RWPE1 (cell line): ENCODE measurements around the gene ELF4.

Experiments
- CTCF ChIA-PET: fragments of 350-600 bp; sonication (Branson Sonifier 250); formaldehyde crosslinking; extraction: SDS; loops from one replicate; lab custom pipeline; 2021; lab: Yijun Ruan, JAX
- POLR2A ChIA-PET: fragments of 400-600 bp; formaldehyde crosslinking; extraction: SDS; loops from one replicate; lab custom pipeline; 2020; ENCODE audit warnings: antibody characterized with exemption; ENCODE audit not compliant: low non-redundant PET; lab: Yijun Ruan, JAX
- DNase-seq: peaks from one replicate; pipeline ENCODE4 v3.0.0; 2012; ENCODE audit warnings: low spot score
- H3K27ac ChIP-seq: fragments of 450-650 bp; 2 replicates; pipeline ENCODE4 v1.5.1; 2017
- TF ChIP-seq, protein P1 (sequence below): fragments of 450-650 bp; conservative IDR thresholded peaks from 2 replicates; pipeline ENCODE4 v1.5.1; 2017; ENCODE audit warnings: low read depth, mild to moderate bottlenecking

ELF4 gene

DNA sequence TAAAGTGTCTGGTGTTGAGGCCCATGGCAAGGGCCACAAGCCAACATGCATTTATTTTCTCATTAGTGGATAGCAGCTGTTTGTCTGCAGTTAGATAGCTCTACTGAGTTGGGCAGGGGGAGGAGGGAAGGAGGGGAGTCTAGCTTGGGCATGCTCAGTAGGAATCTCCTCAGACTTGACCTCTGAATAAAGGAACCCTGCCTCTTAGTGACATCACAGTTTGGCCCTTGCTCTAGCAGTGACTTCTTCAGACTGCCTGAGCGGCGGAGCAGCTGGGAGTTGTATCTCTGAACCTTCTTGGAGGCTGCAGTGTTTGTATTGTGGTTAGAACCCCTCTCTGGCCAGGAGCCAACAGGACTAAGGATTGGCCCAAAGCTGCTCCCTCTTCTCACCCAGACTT is 70.5 kb downstream of the ELF4 start:
- POLR2A ChIA-PET, result no interaction called here
- TF ChIP-seq, protein P1, sequence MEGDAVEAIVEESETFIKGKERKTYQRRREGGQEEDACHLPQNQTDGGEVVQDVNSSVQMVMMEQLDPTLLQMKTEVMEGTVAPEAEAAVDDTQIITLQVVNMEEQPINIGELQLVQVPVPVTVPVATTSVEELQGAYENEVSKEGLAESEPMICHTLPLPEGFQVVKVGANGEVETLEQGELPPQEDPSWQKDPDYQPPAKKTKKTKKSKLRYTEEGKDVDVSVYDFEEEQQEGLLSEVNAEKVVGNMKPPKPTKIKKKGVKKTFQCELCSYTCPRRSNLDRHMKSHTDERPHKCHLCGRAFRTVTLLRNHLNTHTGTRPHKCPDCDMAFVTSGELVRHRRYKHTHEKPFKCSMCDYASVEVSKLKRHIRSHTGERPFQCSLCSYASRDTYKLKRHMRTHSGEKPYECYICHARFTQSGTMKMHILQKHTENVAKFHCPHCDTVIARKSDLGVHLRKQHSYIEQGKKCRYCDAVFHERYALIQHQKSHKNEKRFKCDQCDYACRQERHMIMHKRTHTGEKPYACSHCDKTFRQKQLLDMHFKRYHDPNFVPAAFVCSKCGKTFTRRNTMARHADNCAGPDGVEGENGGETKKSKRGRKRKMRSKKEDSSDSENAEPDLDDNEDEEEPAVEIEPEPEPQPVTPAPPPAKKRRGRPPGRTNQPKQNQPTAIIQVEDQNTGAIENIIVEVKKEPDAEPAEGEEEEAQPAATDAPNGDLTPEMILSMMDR, result no peak
- no peak for DNase-seq
- no peak overlapping the region for H3K27ac ChIP-seq
- CTCF ChIA-PET, result no interaction called here

- H3K27ac ChIP-seq, result no peak overlapping the region
- ChIA-PET CTCF (no interaction called here), POLR2A (no interaction called here)
- TF ChIP-seq, protein P1, result no peak
- no peak for DNase-seq
These were observed 76.1 kb downstream of the ELF4 start for GRCh38 chrX:130034178-130034577.

DNA sequence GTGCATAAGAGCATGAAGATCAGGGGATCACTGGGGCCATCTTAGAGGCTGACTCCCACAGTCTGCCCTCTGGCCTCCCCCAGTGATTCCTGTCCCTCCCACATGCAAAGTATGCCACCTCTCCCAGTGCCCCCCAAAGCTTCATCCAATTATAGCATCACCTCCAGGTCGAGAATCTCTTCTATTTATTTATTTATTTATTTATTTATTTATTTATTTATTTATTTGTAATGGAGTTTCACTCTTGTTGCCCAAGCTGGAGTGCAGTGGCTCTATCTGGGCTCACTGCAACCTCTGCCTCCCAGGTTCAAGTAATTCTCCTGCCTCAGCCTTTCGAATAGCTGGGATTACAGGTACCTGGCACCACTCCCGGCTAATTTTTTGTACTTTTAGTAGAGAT is 77.7 kb downstream of the ELF4 start:
- TF ChIP-seq, protein P1, result no peak
- ChIA-PET POLR2A (no interaction called here), CTCF (interaction anchor here (0.6 kb wide), 1 partner anchor 101 kb away, joined by 3 read pairs; no protein-coding TSS in a partner anchor)
- no peak for DNase-seq
- H3K27ac ChIP-seq, result no peak overlapping the region

- POLR2A ChIA-PET, result no interaction called here
- CTCF ChIA-PET, result no interaction called here
- DNase-seq, result no peak
- no peak overlapping the region for H3K27ac ChIP-seq
- TF ChIP-seq, protein P1, result no peak
These were observed 79.5 kb downstream of the ELF4 start for GRCh38 chrX:130030826-130031225.

- peak; percentile 4 for DNase-seq
- ChIA-PET CTCF (interaction anchor here (1.1 to 1.9 kb wide), 4 partner anchors 32 to 102 kb away, joined by 3 to 12 read pairs (median 4); no protein-coding TSS in a partner anchor), POLR2A (no interaction called here)
- H3K27ac ChIP-seq, result no peak overlapping the region
- TF ChIP-seq, protein P1, result peak; percentile 38; the same call in 1 of the 2 replicates
These were observed 82.1 kb downstream of the ELF4 start for GRCh38 chrX:130028196-130028595.

- POLR2A ChIA-PET, result no interaction called here
- no peak overlapping the region for H3K27ac ChIP-seq
- TF ChIP-seq, protein P1, result no peak
- CTCF ChIA-PET, result interaction anchor here (1.1 to 1.9 kb wide), 4 partner anchors 32 to 102 kb away, joined by 3 to 12 read pairs (median 4); no protein-coding TSS in a partner anchor
- no peak for DNase-seq
These were observed 82.7 kb downstream of the ELF4 start for GRCh38 chrX:130027569-130027968.
